GM19452 (cell line): ENCODE measurements around the gene XKR8.
"Not testable (repeated sequence)": the region's sequence is repeated elsewhere in the genome, so short reads cannot be mapped to it uniquely, and the experiment has no call there.

ENCODE experiments used
- ATAC-seq: cut with Tn5 transposase; IDR thresholded peaks from one replicate; pipeline ENCODE4 v1.9.1; 2021; ENCODE audit not compliant: unreplicated experiment

XKR8 gene

GRCh38 chr1:27981145-27981544, 21.4 kb downstream of the XKR8 start:
- ATAC-seq = no peak

GRCh38 chr1:27990920-27991537, 31.3 kb downstream of the XKR8 start:
- no peak for ATAC-seq

GRCh38 chr1:27992276-27992675, 32.5 kb downstream of the XKR8 start:
- ATAC-seq = no peak

GRCh38 chr1:27993241-27993640, 33.5 kb downstream of the XKR8 start:
- no peak for ATAC-seq

GRCh38 chr1:27994060-27994459, 34.3 kb downstream of the XKR8 start:
- ATAC-seq = no peak

- ATAC-seq = not testable (repeated sequence)
These were observed 34.8 kb downstream of the XKR8 start for GRCh38 chr1:27994526-27994925.

- ATAC-seq = no peak
These were observed 39.3 kb downstream of the XKR8 start for GRCh38 chr1:27999055-27999454.

- ATAC-seq = no peak
These were observed 42.8 kb downstream of the XKR8 start for GRCh38 chr1:28002600-28002999.

- ATAC-seq = not testable (repeated sequence)
These were observed 43.3 kb downstream of the XKR8 start for GRCh38 chr1:28003117-28003516.

GRCh38 chr1:28010969-28011368, 51.2 kb downstream of the XKR8 start:
- ATAC-seq = no peak
